HG02588 (cell line): Measurements from ENCODE around the gene GAS5.
"Not testable (repeated sequence)": the region's sequence is repeated elsewhere in the genome, so short reads cannot be mapped to it uniquely, and the experiment has no call there.

Experiments
- ATAC-seq: cut with Tn5 transposase; IDR thresholded peaks from one replicate; pipeline ENCODE4 v1.9.1; 2021; ENCODE audit warnings: mild to moderate bottlenecking, moderate library complexity; ENCODE audit not compliant: unreplicated experiment

GAS5 gene

DNA sequence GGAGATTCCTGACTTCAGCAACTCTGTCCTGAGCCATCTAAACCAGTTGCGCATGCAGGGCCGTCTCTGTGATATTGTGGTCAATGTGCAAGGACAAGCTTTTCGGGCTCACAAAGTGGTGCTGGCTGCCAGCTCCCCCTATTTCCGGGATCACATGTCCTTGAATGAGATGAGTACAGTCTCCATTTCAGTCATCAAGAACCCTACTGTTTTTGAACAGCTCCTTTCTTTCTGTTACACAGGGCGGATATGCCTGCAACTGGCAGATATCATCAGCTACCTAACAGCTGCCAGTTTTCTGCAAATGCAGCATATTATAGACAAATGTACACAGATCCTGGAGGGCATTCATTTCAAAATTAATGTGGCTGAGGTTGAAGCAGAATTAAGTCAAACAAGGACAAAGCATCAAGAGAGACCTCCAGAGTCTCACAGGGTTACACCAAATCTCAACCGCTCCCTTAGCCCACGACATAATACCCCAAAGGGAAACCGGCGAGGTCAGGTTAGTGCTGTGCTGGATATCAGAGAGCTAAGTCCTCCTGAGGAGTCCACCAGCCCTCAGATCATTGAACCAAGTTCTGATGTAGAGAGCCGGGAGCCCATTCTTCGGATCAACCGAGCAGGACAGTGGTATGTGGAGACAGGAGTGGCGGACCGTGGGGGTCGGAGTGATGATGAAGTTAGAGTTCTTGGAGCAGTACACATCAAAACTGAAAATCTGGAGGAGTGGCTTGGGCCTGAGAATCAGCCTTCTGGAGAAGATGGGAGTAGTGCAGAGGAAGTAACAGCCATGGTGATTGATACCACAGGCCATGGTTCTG, 2.7 kb upstream of the GAS5 start:
- no peak for ATAC-seq

DNA sequence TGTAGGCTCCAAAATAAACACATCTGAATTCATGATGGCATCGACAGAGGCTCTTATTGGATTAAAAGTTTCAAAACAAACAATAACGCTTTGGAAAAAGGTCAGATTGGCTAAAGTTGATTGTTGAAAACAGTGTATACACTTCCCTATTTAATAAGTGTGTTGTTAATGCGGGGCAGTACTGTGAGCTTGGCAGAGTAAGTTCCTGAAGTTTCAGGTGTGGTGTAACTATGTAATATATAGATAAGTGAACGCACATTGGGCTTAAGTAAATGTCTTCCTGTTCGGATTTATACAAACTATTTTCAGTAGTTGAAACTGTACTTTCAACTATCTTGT, 1.2 kb upstream of the GAS5 start:
- ATAC-seq: no peak

DNA sequence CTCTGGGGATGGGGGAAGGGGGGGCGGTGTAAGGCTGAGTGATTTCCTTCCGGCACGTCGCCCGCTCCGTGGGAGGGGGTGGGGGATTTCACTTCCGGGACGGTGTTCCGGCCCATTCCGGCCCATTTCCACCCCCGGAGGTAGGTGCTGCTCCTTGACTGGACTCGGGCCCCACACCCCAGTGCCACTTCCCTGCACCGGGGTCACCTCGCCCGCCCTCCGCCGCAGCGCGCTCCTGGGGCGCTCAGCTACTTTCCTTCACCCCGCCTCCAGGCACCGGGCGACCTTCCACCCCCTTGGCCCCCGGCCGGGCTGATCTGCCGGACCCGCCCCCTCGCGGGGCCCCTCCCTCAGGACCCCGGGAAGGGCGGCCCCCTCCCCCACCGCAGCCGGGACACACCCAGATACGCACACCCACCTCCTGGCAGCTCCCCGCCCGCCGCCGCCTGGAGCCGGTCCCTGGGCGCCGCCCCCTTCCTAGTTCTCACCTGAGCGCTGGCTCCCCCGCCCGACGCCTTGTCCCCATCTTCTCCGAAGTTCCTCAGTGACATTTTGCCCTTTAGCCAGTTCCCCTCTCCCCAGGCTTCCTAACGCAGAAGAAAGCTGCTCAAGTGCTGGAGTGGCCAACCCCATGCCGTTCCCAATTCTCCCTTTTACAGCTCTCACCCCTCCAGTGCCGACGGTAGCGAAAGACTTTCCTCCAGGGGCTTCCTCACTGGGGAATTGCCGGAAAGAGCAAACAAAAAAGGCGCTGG, 654 bp upstream of the GAS5 start, which contains the start of gene ZBTB37:
Gene ZBTB37, plus strand, starts transcription at position 115 of the 755 bp plus-strand sequence. CDS start 1,846 bp downstream, outside the sequence.
- ATAC-seq: peak; percentile 68

DNA sequence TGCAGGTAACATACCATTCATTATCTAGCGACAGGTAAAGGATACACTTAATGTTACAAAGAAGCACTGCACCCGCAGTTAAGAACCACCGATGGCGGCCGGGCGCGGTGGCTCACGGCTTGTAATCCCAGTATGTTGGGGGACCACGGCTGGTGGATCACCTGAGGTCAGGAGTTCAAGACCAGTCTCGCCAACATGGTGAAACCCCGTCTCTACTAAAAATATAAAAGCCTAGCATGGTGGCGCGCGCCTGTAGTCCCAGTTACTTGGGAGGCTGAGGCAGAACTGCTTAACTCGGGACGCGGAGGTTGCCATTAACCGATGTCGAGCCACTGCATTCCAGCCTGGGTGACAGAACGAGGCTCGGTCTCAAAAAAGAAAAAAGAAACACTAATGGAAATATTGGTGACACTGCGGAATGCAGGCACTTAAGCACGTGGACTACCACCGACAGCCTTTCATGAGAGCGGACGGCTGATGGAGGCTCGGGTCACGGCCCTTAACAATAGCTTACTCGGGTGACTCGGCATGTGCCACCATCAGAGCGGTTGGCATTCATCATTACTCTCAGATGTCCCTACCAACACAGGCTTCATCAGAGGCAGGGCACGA, 542 bp downstream of the GAS5 start:
- no peak for ATAC-seq

DNA sequence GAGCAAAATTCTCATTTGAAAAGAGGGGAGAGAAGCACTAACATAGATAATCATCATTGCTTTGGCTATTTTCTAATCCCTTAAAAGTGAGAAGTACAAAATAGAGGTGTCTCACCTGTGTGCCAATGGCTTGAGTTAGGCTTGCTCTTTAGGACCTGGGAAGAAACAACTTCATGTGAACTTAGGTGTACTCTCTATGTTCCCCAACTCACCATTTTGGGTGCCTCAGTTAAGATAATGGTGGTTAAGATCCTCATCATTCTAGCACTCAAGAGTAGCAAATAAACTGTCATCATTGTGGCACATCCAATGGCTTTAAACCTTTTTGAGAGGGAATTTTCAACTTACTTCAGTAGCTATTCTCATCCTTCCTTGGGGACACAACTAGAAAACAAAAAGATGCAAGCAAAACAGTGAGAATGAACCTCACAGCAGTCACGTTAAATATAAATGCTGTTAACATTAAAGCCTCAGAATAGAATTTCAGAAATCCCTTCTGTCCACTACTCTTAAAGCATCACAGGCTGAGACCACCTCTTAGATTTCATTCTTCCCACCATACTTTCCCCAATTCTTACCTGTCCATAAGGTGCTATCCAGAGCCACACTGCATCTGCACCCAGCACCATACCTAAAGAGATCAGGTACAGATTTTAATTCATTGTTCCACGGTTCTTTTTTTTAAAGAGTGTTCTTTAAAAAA, 1.2 kb downstream of the GAS5 start:
- ATAC-seq: no peak

DNA sequence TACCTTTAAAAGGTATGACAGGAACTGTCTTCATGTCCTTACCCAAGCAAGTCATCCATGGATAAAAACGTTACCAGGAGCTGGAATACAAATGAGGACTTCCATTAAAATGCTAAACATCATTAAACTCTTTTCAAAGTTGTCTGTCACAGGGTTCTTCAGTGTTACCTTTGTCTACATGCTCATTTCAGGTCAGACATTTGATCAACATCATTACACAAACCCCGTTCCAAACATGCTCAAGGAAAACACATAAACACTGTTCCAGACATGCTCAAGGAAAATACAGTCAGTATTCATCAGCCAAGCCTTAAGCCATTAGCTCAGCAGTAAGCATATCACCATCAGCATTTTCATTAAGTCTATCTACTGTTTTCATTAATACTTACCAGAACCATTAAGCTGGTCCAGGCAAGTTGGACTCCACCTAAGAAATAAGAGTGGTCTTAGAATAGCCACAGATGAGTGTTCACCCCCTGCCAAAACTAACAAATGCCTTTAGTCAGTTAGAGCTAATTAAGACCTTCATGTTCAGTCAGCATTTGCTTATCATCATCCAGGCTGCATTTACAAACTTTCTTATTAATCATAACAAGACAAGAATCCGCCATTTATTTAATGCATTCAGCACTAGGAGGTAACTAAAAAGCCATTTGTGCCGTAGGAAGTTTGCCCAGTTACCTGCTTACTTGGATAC, 2.2 kb downstream of the GAS5 start:
- no peak for ATAC-seq

DNA sequence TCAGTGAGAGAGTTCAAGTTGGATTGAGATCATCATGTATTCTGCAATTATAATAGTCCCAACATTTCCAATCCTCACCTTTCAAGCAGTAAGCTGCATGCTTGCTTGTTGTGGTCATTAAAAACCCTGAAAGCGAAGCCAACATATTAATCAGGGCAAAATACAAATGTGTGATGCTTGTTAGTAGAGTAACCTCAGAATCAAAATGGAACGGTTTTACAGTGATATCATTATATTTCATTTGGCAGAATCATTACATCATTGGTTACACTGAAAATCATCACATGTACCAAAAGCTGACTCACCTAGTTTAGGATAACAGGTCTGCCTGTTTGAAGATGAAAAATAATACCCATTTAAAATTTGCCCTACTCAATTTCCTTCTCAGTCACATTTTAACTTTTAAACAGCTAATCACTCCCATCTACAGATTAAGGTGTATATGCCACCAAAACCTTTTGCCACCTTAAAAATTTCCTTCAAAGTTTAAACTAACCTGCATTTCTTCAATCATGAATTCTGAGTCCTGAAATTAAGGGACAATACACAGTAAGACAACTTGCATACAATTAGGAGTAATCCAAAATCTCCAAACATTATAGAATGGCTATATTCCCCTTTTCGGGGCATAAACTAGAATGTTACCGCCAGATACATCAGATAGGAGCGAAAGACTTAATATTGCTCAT, 3.5 kb downstream of the GAS5 start:
- no peak for ATAC-seq

DNA sequence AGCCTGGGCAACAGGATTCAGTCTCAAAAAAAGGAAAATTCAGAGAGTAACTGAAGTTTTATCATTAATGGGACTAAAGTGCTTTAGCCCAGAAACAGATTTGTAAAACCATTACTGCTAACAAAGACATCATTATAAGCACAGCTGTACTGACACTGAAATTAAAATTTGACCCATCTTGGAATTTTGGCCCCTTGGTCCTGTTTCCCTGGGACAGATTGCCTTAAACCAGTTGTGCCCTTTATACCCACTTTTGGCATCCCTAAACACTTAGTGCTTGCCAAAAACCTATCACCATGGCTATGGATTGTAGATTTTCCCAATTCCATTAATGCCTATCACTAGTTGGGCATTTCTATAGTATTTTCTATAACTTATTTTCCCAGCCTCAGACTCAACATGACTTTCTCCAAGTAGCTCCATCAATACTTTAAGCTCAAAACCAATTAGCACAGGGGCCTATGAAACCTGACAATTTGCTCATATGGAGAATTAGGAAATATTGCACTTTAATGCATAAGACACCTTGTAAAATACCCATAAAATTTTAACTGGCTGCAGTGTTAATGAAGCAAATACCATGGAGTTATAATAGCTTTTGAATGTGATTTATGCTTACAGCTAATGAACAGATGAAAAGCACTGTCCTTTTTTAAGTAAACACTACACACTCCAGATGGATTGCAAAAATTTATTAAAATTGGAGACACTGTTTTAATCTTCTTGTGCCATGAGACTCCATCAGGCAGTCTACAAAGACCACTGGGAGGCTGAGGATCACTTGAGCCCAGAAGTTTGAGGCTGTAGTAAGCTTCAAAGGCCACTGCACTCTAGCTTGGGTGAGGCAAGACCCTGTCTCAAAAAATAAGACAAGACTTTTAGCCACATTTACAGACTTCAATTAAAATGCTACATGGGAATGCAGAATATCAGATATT, 4.3 kb downstream of the GAS5 start:
- ATAC-seq: no peak

DNA sequence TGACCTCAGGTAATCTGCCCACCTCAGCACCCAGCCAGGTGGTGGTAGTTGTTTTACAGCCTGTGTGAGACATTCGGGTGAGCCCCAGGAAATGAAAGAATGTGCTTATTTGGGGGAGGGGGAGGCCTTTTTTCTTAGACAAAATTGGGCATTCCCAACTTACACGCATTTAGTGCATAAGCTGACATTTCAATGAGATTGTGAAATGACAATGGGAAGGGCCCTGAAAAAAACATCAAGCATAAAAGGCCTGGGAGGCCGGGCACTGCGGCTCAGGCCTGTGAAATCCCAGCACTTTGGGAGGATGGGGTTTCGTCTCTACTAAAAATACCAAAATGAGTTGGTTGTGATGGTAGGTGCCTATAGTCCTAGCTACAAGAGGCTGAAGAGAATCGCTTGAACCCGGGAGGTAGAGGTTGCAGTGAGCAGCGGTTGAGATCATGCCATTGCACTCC, 5.0 kb downstream of the GAS5 start:
- no peak for ATAC-seq

DNA sequence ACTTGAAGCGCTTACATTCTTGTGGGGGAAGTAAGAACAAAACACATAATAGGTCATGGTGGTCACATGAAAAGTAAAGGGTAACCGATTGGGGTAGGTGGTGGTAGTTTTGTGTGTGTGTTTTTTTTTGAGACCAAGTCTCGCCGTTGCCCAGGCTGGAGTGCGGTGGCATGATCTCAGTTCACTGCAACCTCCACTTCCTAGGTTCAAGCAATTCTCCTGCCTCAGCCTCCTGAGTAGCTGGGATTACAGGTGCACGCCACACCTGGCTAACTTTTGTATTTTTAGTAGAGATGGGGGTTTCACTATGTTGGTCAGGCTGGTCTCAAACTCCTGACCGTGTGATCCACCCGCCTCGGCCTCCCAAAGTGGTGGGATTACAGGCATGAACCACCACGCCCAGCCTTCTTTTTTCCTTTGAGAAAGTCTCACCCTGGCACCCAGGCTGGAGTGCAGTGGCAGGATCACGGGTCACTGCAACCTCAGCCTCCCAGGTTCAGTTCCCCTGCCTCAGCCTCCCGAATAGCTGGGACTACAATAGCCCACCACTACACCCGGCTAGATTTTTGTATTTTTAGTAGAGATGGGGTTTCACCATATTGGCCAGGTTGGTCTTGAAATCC, 5.5 kb downstream of the GAS5 start:
- not testable (repeated sequence) for ATAC-seq

DNA sequence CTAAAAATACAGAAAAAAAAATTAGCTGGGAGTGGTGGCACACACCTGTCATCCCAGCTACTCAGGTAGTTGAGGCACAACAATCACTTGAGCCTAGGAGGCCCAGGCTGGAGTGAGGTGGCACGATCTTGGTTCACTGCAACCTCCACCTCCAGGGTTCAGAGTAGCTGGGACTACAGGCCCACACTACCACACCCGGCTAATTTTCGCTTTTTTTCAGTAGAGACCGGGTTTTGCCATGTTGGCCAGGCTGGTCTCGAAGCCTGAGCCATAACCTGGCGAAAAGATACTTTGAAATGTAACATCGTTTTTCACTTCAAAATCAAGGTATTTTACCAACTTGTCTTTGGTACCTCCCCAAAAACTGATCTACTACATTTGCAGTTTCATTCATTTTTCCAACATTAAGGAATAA, 6.1 kb downstream of the GAS5 start:
- ATAC-seq: no peak

DNA sequence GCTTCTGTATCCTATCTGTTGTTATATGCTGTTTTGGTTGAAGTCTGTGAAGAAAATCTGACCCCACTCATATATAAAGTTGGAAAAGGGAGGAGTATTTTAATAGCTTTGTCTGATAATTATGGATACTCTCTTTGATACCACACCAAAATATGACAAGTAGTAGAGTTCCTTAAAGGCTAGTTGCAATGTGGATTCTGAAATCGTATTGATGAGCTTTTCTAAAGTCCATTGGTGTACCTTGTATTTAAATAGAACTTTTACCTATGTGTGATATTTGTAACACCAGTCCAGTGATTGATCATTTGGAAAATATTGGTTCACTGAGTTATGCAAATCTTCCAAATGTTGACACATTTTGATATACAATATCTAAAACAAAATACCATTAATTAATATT, 7.7 kb downstream of the GAS5 start:
- ATAC-seq: no peak

DNA sequence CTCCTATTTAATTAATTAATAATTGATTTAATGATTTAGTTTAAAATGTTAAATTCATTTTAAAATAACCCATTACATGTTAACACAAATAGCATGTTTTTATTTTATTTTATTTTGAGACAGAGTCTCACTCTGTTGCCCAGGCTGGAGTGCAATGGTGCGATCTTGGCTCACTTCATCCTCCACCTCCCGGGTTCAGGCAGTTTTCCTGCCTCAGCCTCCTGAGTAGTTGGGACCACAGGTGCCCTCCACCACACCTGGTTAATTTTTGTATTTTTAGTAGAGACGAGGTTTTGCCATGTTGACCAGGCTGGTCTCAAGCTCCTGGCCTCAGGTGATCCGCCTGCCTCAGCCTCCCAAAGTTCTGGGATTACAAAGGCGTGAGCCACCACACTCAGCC, 8.2 kb downstream of the GAS5 start:
- ATAC-seq: not testable (repeated sequence)

DNA sequence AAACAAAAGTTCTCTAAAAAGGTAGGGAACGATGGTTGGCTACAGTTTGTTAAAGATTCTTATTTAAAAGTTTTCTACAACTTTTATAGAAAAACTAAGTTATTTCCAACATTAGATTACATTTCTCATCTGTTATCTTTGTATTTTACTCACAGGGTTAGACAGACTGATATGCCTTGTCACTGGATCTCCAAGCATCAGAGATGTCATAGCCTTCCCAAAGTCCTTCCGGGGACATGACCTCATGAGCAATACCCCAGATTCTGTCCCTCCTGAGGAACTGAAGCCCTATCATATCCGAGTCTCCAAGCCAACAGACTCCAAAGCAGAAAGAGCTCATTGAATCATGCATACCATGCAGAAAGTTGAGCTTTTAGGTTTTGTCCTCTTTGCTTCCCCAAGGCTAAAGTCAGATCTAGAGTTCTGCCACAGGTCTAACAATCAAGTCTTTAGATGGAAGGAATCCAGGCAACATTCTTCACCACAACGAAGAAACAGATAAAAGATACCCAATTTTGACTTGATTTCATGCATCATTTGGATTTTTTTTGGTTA, 10.3 kb downstream of the GAS5 start:
- ATAC-seq: no peak

DNA sequence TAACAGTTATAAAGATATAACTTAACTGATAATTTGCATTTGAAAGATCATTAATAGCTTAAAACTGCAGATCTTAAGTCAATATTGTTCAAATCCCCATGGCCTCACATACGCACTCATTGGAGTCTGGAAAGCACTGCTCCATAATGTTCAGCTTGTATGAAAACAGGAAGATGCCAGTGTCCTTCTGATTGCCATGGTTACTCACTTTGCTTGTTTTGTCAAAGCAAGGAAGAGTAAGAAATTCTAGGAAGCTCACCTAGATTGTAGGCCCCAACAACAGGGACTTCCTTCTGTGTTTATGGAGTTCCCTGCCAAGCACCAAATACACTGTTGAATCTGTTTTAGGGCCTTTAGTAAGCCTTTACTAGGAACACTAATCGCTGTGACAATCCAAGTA, 10.9 kb downstream of the GAS5 start:
- no peak for ATAC-seq

DNA sequence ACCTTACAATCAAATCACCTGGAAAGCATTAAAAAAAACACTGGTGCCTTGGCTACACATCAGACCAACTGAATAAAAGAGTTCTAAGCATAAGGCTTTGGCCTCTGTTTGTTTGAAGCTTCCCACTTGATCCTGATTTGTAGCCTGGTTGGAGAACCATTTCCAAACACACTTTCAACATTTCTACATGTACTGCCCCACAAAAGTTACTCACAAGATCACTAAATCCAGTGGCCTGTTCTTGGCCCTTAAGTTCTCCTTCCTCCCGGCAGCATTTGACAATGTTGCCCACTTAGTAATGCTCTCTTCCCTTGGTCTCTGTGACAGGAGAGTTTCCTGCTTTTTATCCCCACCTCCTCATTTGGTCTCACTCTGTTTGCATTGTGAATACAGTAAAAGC, 11.8 kb downstream of the GAS5 start:
- ATAC-seq: no peak

DNA sequence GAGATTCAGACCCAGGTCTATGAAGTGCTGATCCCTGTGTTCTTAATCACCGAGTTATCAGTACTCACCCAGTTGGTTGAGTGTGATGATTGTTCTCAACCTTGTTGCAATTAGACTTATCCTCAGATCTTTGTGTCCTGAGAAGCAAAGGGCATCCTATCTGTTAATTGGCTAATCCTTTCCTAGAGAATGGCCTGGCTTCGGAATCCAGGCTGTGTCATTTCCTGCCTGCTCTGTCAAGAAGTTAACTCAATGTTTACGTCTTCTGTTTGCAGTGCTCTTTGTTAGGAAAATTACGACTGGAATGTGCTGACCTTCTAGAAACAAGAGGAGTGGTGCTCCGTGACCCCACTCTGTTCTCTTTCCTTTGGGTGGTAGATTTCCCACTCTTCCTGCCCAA, 14.7 kb downstream of the GAS5 start:
- no peak for ATAC-seq

DNA sequence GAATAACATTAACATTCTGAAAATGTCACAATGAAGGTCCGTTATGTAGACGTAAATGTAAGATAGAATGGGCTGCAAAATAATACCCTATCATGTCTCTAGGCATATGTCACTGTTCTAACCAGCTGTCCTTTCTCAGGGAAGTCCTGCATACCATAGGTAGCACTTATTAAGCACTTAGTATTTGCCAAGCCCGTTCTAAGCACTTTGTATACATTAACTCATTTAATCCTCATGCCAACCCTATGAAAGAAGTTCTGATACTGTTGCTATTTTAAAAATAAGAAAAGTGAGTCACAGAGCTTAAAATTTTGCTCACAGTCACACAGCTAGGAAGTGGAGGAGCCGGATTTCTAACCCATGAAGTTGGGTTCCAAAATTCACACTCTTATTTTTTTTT, 15.7 kb downstream of the GAS5 start:
- no peak for ATAC-seq
